Measurements from ENCODE around the gene CEP170B. TPM values are rescaled to one million over a fixed set of nuclear protein-coding genes. Genes with fewer than 3 reads are reported as not detected.

CEP170B gene
- total and polyA plus RNA-seq, 2 donors from 2014 or later = 8.1 to 42.4 TPM

- Histone ChIP-seq H3K27ac (ENCODE audit: low read depth in 2 of 2, low read length in 2 of 2) (no peak overlapping the region), H3K9me3 (ENCODE audit: control insufficient read depth in 2 of 3, insufficient read depth in 1 of 3, low read length in 3 of 3) (no peaks in the 10 kb centered on the region), H3K36me3 (ENCODE audit: control insufficient read depth in 2 of 3, insufficient read depth in 3 of 3, low read length in 3 of 3) (peaks cover 0 to 4% (median 0%) of the 10 kb centered on the region in 3 donors), H3K9ac (ENCODE audit: low read length in 3 of 3) (no peak overlapping the region), H3K4me3 (ENCODE audit: low read length in 3 of 3) (no peak overlapping the region), H3K27me3 (ENCODE audit: control insufficient read depth, insufficient read depth, low read length) (no peaks in the 10 kb centered on the region), H3K4me1 (ENCODE audit: control insufficient read depth in 2 of 3, insufficient read depth in 2 of 3, low read depth in 1 of 3, low read length in 3 of 3) (peaks cover 0 to 18% (median 6%) of the 10 kb centered on the region in 3 donors)
- no peak for FAIRE-seq
- intact Hi-C loops (cut with DNase I) = no loop called here
- TF ChIP-seq CTCF (IDR thresholded peaks at IDR 0.05; ENCODE audit: borderline replicate concordance, extremely low read depth, insufficient read depth) = no peak
- DNase-seq = peak in 1 of 5 donors; percentile 56
These were observed 26.1 kb downstream of the CEP170B start for GRCh38 chr14:104891121-104891551.

GRCh38 chr14:104891664-104892530 is 26.8 kb downstream of the CEP170B start:
- Histone ChIP-seq H3K36me3 (ENCODE audit: control insufficient read depth in 2 of 3, insufficient read depth in 3 of 3, low read length in 3 of 3) (peaks cover 0 to 1% (median 0%) of the 10 kb centered on the region in 3 donors), H3K9ac (ENCODE audit: low read length in 3 of 3) (no peak overlapping the region), H3K27ac (ENCODE audit: low read depth in 2 of 2, low read length in 2 of 2) (no peak overlapping the region), H3K4me3 (ENCODE audit: low read length in 3 of 3) (no peak overlapping the region), H3K4me1 (ENCODE audit: control insufficient read depth in 2 of 3, insufficient read depth in 2 of 3, low read depth in 1 of 3, low read length in 3 of 3) (peaks cover 0 to 18% (median 6%) of the 10 kb centered on the region in 3 donors), H3K9me3 (ENCODE audit: control insufficient read depth in 2 of 3, insufficient read depth in 1 of 3, low read length in 3 of 3) (no peaks in the 10 kb centered on the region), H3K27me3 (ENCODE audit: control insufficient read depth, insufficient read depth, low read length) (no peaks in the 10 kb centered on the region)
- TF ChIP-seq CTCF (IDR thresholded peaks at IDR 0.05; ENCODE audit: borderline replicate concordance, extremely low read depth, insufficient read depth) = no peak
- intact Hi-C loops (cut with DNase I) = no loop called here
- FAIRE-seq (no peak), DNase-seq (peak in 3 of 5 donors; percentile 6 to 65 (median 38))

- Histone ChIP-seq H3K36me3 (ENCODE audit: control insufficient read depth in 2 of 3, insufficient read depth in 3 of 3, low read length in 3 of 3) (no peaks in the 10 kb centered on the region), H3K9me3 (ENCODE audit: control insufficient read depth in 2 of 3, insufficient read depth in 1 of 3, low read length in 3 of 3) (no peaks in the 10 kb centered on the region), H3K4me3 (ENCODE audit: low read length in 3 of 3) (no peak overlapping the region), H3K9ac (ENCODE audit: low read length in 3 of 3) (no peak overlapping the region), H3K27me3 (ENCODE audit: control insufficient read depth, insufficient read depth, low read length) (no peaks in the 10 kb centered on the region), H3K27ac (ENCODE audit: low read depth in 2 of 2, low read length in 2 of 2) (no peak overlapping the region), H3K4me1 (ENCODE audit: control insufficient read depth in 2 of 3, insufficient read depth in 2 of 3, low read depth in 1 of 3, low read length in 3 of 3) (peaks cover 0 to 18% (median 6%) of the 10 kb centered on the region in 3 donors)
- no peak for FAIRE-seq
- DNase-seq = peak in 3 of 5 donors; percentile 7 to 73 (median 33)
- TF ChIP-seq CTCF (IDR thresholded peaks at IDR 0.05; ENCODE audit: borderline replicate concordance, extremely low read depth, insufficient read depth) = no peak
- intact Hi-C loops (cut with DNase I) = no loop called here
These were observed 27.7 kb downstream of the CEP170B start for GRCh38 chr14:104892531-104893434.
